PC-9 (cell line): ENCODE data around the gene SMO.
"Not testable (repeated sequence)": the region's sequence is repeated elsewhere in the genome, so short reads cannot be mapped to it uniquely, and the experiment has no call there.

Experiments used
- EZH2 ChIP-seq: fragments of 200-600 bp; sonication (generic); IDR thresholded peaks from 2 replicates; pipeline ENCODE4 v1.8.0; 2017; ENCODE audit warnings: antibody characterized with exemption, low read depth
- TF ChIP-seq, protein P1 (sequence below): fragments of 200-600 bp; sonication (generic); conservative IDR thresholded peaks from 2 replicates; pipeline ENCODE4 v1.6.1; 2017; ENCODE audit warnings: mixed run types, antibody characterized with exemption, mild to moderate bottlenecking, moderate library complexity

DNA sequence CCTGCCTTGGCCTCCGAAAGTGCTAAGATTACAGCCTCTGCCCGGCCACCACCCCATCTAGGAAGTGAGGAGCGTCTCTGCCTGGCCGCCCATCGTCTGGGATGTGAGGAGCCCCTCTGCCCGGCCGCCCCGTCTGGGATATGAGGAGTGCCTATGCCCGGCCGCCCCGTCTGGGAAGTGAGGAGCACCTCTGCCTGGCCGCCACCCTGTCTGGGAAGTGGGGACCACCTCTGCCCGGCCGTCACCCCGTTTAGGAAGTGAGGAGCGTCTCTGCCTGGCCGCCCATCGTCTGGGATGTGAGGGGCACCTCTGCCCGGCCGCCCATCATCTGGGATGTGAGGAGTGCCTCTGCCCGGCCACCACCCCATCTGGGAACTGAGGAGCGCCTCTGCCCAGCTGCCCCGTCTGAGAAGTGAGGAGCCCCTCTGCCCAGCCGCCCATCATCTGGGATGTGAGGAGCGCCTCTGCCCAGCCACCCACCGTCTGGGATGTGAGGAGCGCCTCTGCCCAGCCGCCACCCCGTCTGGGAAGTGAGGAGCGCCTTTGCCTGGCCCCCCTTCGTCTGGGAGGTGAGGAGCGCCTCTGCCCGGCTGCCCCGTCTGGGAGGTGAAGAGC is 27.8 kb downstream of the SMO start:
- TF ChIP-seq, protein P1, sequence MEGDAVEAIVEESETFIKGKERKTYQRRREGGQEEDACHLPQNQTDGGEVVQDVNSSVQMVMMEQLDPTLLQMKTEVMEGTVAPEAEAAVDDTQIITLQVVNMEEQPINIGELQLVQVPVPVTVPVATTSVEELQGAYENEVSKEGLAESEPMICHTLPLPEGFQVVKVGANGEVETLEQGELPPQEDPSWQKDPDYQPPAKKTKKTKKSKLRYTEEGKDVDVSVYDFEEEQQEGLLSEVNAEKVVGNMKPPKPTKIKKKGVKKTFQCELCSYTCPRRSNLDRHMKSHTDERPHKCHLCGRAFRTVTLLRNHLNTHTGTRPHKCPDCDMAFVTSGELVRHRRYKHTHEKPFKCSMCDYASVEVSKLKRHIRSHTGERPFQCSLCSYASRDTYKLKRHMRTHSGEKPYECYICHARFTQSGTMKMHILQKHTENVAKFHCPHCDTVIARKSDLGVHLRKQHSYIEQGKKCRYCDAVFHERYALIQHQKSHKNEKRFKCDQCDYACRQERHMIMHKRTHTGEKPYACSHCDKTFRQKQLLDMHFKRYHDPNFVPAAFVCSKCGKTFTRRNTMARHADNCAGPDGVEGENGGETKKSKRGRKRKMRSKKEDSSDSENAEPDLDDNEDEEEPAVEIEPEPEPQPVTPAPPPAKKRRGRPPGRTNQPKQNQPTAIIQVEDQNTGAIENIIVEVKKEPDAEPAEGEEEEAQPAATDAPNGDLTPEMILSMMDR: not testable (repeated sequence)
- not testable (repeated sequence) for TF ChIP-seq EZH2
